GM12878 (cell line): ENCODE results near the gene PELI2. TPM values are rescaled to one million over a fixed set of nuclear protein-coding genes. Genes with fewer than 3 reads are reported as not detected.

Experiments used
- ATAC-seq: fragments of 200-7000 bp; cut with Tn5 transposase; 3 replicates; pipeline ENCODE4 v1.9.1; 2020; ENCODE audit warnings: mild to moderate bottlenecking, moderate library complexity
- BruUV-seq: library from RNA; stranded (reverse); fragments of 400-500 nt; replicated peaks from 2 replicates; lab custom pipeline; 2021; lab: Mats Ljungman, UMichigan
- CTCF ChIA-PET: fragments of 300-600 bp; sonication (Branson Sonifier 250); formaldehyde crosslinking; extraction: SDS; loops from one replicate; lab custom pipeline; 2021; ENCODE audit warnings: inconsistent platforms; lab: Yijun Ruan, JAX
- POLR2A ChIA-PET: fragments of 350-600 bp; formaldehyde crosslinking; extraction: SDS; loops from one replicate; lab custom pipeline; 2021; ENCODE audit warnings: inconsistent platforms; lab: Charles Lee
- RAD21 ChIA-PET: fragments of 300-600 bp; sonication (Branson Sonifier 250); formaldehyde crosslinking; loops from one replicate; lab custom pipeline; 2023; ENCODE audit warnings: antibody characterized with exemption; ENCODE audit not compliant: unreplicated experiment; lab: Charles Lee
- SMC1A ChIA-PET: fragments of 300-600 bp; sonication (Branson Sonifier 250); formaldehyde crosslinking; loops from one replicate; lab custom pipeline; 2023; ENCODE audit not compliant: unreplicated experiment, uncharacterized antibody; lab: Charles Lee
- DNase-seq: peaks from one replicate; pipeline ENCODE4 v3.0.0-alpha.2; 2011; ENCODE audit warnings: low read depth, low spot score
- FAIRE-seq: peaks from 3 replicates; lab custom pipeline; 2011; peaks lifted over from hg19 to GRCh38; lab: Jason Lieb, UNC
- H2AFZ ChIP-seq: 2 replicates; pipeline ENCODE4 v1.6.0; 2011; ENCODE audit warnings: low read depth, low read length, control low read depth; ENCODE audit not compliant: control insufficient read depth
- H3K27ac ChIP-seq: 2 replicates; pipeline ENCODE4 v1.5.1; 2011; ENCODE audit warnings: control low read depth; ENCODE audit not compliant: control insufficient read depth, insufficient read depth
- H3K27me3 ChIP-seq, 2 experiments: replicated peaks in 1 of 2; 2 replicates each; pipeline versions ENCODE4 v1.6.0 to v1.6.1; 2011; ENCODE audit warnings: low read length in 1 of 2; ENCODE audit not compliant: control insufficient read depth in 2 of 2, insufficient read depth in 2 of 2
- H3K36me3 ChIP-seq, 2 experiments: 2 replicates each; pipeline ENCODE4 v1.5.1; 2011; ENCODE audit warnings: low read length in 1 of 2; ENCODE audit not compliant: control insufficient read depth in 2 of 2, insufficient read depth in 2 of 2
- H3K4me1 ChIP-seq: 2 replicates; pipeline ENCODE4 v1.6.1; 2011; ENCODE audit warnings: mild to moderate bottlenecking, low read length, moderate library complexity, mixed read lengths; ENCODE audit not compliant: control insufficient read depth, insufficient read depth
- H3K4me2 ChIP-seq: 2 replicates; pipeline ENCODE4 v1.6.0; 2011; ENCODE audit warnings: control low read depth; ENCODE audit not compliant: control insufficient read depth, insufficient read depth
- H3K4me3 ChIP-seq: fragments of 200-600 bp; sonication (generic); 2 replicates; pipeline ENCODE4 v1.5.1; 2016
- H3K79me2 ChIP-seq: 2 replicates; pipeline ENCODE4 v1.6.0; 2011; ENCODE audit warnings: low read length; ENCODE audit not compliant: control insufficient read depth, insufficient read depth
- H3K9ac ChIP-seq: 2 replicates; pipeline ENCODE4 v1.8.0; 2011; ENCODE audit warnings: low read length, control low read depth, mixed read lengths; ENCODE audit not compliant: control insufficient read depth, insufficient read depth
- H3K9me3 ChIP-seq: replicated peaks from 3 replicates; pipeline ENCODE4 v1.5.1; 2011; ENCODE audit warnings: mild to moderate bottlenecking, low read length; ENCODE audit not compliant: control insufficient read depth, insufficient read depth
- H4K20me1 ChIP-seq: 2 replicates; pipeline ENCODE4 v1.6.0; 2011; ENCODE audit not compliant: control insufficient read depth, insufficient read depth
- BHLHE40 ChIP-seq, 2 experiments: fragments of 450-650 bp in 1 of 2; IDR thresholded peaks; 2 replicates each; pipeline ENCODE4 v1.6.1; 2011 to 2017; ENCODE audit warnings: low read depth in 2 of 2, borderline replicate concordance in 1 of 2, improper control_type of control experiment in 1 of 2, low read length in 1 of 2, mild to moderate bottlenecking in 1 of 2
- CBX3 ChIP-seq: fragments of 200-600 bp; sonication (generic); IDR thresholded peaks from 2 replicates; pipeline ENCODE4 v1.6.1; 2016; ENCODE audit warnings: low read depth, borderline replicate concordance
- IKZF2 ChIP-seq, 2 experiments: fragments of 450-650 bp; IDR thresholded peaks; 2 replicates each; pipeline ENCODE4 v1.6.1; 2017; ENCODE audit warnings: mild to moderate bottlenecking in 2 of 2, moderate library complexity in 2 of 2
- LARP7 ChIP-seq: fragments of 450-650 bp; IDR thresholded peaks from 2 replicates; pipeline ENCODE4 v1.6.1; 2017; ENCODE audit warnings: mild to moderate bottlenecking
- NR2C1 ChIP-seq: fragments of 450-650 bp; IDR thresholded peaks from 2 replicates; pipeline ENCODE4 v1.6.1; 2017; ENCODE audit warnings: antibody characterized with exemption, mild to moderate bottlenecking, moderate library complexity
- RAD51 ChIP-seq: fragments of 450-650 bp; IDR thresholded peaks from 2 replicates; pipeline ENCODE4 v1.6.1; 2016; ENCODE audit warnings: moderate library complexity, mild to moderate bottlenecking, inconsistent platforms
- SMAD1 ChIP-seq: fragments of 450-650 bp; IDR thresholded peaks from 2 replicates; pipeline ENCODE4 v1.6.1; 2018; ENCODE audit warnings: mild to moderate bottlenecking, low read depth; ENCODE audit not compliant: partially characterized antibody
- SREBF1 ChIP-seq: IDR thresholded peaks from 2 replicates; pipeline ENCODE4 v1.6.1; 2012; ENCODE audit warnings: mild to moderate bottlenecking, low read length
- SREBF2 ChIP-seq: IDR thresholded peaks from 2 replicates; pipeline ENCODE4 v1.6.1; 2012; ENCODE audit warnings: mild to moderate bottlenecking, low read length
- TARDBP ChIP-seq: IDR thresholded peaks from 2 replicates; pipeline ENCODE4 v1.6.1; 2016; ENCODE audit warnings: borderline replicate concordance
- YBX1 ChIP-seq: fragments of 450-650 bp; IDR thresholded peaks from 2 replicates; pipeline ENCODE4 v1.6.1; 2016; ENCODE audit warnings: antibody characterized with exemption
- WGBS: methylation state at CpG from one replicate; pipeline ENCODE4 v1.1.6; 2016; ENCODE audit warnings: low lambda C conversion rate; ENCODE audit not compliant: insufficient replicate concordance, insufficient coverage; ENCODE audit errors: missing lambda C conversion rate; 5-methylcytosine and 5-hydroxymethylcytosine counted together
- in situ Hi-C: fragments of 300-500 bp; cut with MboI; formaldehyde crosslinking; loops from 9 replicates; pipeline ENCODE4 v1.14.3; 2018; ENCODE audit warnings: mixed read lengths
- intact Hi-C: fragments of 100-400 bp; cut with micrococcal nuclease; formaldehyde crosslinking; loops from one replicate; pipeline ENCODE4 v1.14.2; 2022; ENCODE audit not compliant: unreplicated experiment
- polyA plus RNA-seq, 11 experiments: library from polyadenylated mRNA; depleted of rRNA in 4 of 11; unstranded in 6 of 11; stranded (reverse) in 5 of 11; fragments of >200 nt; fragmentation: Nextera tagmentation in 4 of 11; fragmentation: Illumina TruSeq in 1 of 11; extraction: Ambion mirVana in 4 of 11; extraction: Trizol in 1 of 11; gene quantifications; 1 replicate in 1 of 11; 2 replicates in 10 of 11; pipeline versions ENCODE4 v1.2.1 to v1.2.3, GENCODE V29; 2011 to 2016; ENCODE audit warnings: inconsistent platforms in 2 of 11, missing spikeins in 2 of 11, low read depth in 1 of 11
- total RNA-seq, 4 experiments: library from RNA; depleted of rRNA in 3 of 4; stranded (reverse); fragments of >200 nt in 3 of 4; fragmentation: Illumina TruSeq in 1 of 4; extraction: Trizol in 1 of 4; gene quantifications; 2 replicates each; pipeline versions ENCODE4 v1.2.1 to v1.2.3, GENCODE V29; 2013 to 2021
- TF ChIP-seq, protein P1 (sequence below): IDR thresholded peaks from 2 replicates; pipeline ENCODE4 v1.6.1; 2011; ENCODE audit warnings: borderline replicate concordance, low read depth, mild to moderate bottlenecking, moderate library complexity, low read length; ENCODE audit not compliant: insufficient read depth, poor library complexity, severe bottlenecking
- TF ChIP-seq, protein P2 (sequence below): fragments of 450-650 bp; formaldehyde crosslinking; IDR thresholded peaks from 2 replicates; pipeline ENCODE4 v1.4.0; 2022; ENCODE audit warnings: mild to moderate bottlenecking, moderate library complexity
- TF ChIP-seq, protein P3 (sequence below): IDR thresholded peaks from 2 replicates; pipeline ENCODE4 v1.6.1; 2012; ENCODE audit warnings: low read depth, low read length, improper control_type of control experiment

Gene PELI2
- total and polyA plus RNA-seq, 10 of the 15 experiments (the other 5 are each of a cell fraction or from before 2014, with no cell fraction given) = under 0.01 to 0.10 (median 0.01) TPM; not detected in 3

DNA sequence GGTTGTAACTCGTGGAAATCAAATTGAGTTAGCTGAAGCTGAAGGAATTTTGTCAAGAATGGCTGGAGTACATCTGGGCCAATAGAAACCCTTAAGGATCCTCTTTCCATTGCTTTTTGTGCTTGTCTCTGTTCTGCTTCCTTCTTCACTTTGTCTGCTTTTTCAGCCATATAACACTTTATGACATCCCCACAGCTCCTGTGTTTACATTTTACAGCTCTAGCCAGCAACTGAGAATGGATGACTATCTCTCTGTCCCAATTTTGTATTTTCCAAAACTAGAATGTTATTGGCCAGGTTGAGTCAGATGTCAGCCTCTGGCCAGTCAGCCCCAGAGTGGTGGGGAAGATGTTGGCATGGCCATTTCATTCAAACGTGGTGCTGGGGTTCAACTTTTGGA, 57.6 kb downstream of the PELI2 start:
- Histone ChIP-seq H3K79me2 (no peaks in the 10 kb centered on the region), H3K9me3 (no peaks in the 10 kb centered on the region), H3K4me1 (no peaks in the 10 kb centered on the region), H3K4me3 (no peak overlapping the region), H3K27me3 (no peaks in the 10 kb centered on the region; a peak in 2 of 4 replicates)
- in situ Hi-C loops (no loop called here), intact Hi-C loops (no loop called here)
- ATAC-seq = no peak
- RAD21 ChIA-PET = no interaction called here
- TF ChIP-seq IKZF2 (IDR thresholded peaks at IDR 0.05) (no peak), SMAD1 (no peak), RAD51 (no peak), SREBF1 (no peak)
- TF ChIP-seq, protein P1, sequence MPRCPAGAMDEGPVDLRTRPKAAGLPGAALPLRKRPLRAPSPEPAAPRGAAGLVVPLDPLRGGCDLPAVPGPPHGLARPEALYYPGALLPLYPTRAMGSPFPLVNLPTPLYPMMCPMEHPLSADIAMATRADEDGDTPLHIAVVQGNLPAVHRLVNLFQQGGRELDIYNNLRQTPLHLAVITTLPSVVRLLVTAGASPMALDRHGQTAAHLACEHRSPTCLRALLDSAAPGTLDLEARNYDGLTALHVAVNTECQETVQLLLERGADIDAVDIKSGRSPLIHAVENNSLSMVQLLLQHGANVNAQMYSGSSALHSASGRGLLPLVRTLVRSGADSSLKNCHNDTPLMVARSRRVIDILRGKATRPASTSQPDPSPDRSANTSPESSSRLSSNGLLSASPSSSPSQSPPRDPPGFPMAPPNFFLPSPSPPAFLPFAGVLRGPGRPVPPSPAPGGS = no peak
- TF ChIP-seq, all 136 proteins: peak for 0
- H2AFZ ChIP-seq = no peak overlapping the region
- 0% methylated on average over 2 of the region's 2 CpGs for WGBS
- no peak for DNase-seq
- no TSS peak for BruUV-seq
- FAIRE-seq = no peak
- H3K27ac ChIP-seq = no peak overlapping the region
- no peak overlapping the region for H3K9ac ChIP-seq
- H4K20me1 ChIP-seq = no peaks in the 10 kb centered on the region
- CTCF ChIA-PET = no interaction called here
- no peak overlapping the region for H3K4me2 ChIP-seq
- POLR2A ChIA-PET = no interaction called here
- no peaks in the 10 kb centered on the region for H3K36me3 ChIP-seq
- SMC1A ChIA-PET = no interaction called here

DNA sequence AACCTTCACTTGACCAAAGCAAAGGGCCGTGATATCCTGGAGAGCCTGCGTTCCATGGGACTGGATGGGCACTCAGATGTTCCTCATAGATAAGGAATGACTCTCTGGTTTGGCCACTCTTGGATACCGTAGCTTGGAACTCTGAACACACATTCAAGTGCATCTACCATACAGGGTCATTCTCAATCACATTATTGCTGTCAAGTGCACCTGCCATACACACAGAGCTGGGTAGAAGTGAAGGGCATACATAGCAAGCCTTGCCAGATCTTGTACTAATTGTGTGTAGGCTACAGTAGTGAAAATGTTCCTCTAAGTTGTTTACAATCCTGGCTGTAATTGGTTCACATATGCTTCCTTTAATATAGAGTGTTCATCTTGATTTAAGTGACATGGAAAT, 58.3 kb downstream of the PELI2 start:
- ChIA-PET POLR2A (no interaction called here), RAD21 (no interaction called here), CTCF (no interaction called here), SMC1A (no interaction called here)
- Histone ChIP-seq H3K36me3 (no peaks in the 10 kb centered on the region), H3K9ac (no peak overlapping the region), H3K27me3 (no peaks in the 10 kb centered on the region; a peak in 2 of 4 replicates), H3K4me1 (no peaks in the 10 kb centered on the region), H3K4me3 (no peak overlapping the region), H3K79me2 (no peaks in the 10 kb centered on the region), H3K4me2 (no peak overlapping the region), H2AFZ (no peak overlapping the region), H3K27ac (no peak overlapping the region), H4K20me1 (no peaks in the 10 kb centered on the region), H3K9me3 (no peaks in the 10 kb centered on the region)
- DNase-seq (no peak), FAIRE-seq (no peak), ATAC-seq (no peak)
- 20% methylated on average over 3 of the region's 3 CpGs for WGBS
- no TSS peak for BruUV-seq
- intact Hi-C loops (no loop called here), in situ Hi-C loops (no loop called here)
- TF ChIP-seq YBX1 = no peak
- TF ChIP-seq, protein P2, sequence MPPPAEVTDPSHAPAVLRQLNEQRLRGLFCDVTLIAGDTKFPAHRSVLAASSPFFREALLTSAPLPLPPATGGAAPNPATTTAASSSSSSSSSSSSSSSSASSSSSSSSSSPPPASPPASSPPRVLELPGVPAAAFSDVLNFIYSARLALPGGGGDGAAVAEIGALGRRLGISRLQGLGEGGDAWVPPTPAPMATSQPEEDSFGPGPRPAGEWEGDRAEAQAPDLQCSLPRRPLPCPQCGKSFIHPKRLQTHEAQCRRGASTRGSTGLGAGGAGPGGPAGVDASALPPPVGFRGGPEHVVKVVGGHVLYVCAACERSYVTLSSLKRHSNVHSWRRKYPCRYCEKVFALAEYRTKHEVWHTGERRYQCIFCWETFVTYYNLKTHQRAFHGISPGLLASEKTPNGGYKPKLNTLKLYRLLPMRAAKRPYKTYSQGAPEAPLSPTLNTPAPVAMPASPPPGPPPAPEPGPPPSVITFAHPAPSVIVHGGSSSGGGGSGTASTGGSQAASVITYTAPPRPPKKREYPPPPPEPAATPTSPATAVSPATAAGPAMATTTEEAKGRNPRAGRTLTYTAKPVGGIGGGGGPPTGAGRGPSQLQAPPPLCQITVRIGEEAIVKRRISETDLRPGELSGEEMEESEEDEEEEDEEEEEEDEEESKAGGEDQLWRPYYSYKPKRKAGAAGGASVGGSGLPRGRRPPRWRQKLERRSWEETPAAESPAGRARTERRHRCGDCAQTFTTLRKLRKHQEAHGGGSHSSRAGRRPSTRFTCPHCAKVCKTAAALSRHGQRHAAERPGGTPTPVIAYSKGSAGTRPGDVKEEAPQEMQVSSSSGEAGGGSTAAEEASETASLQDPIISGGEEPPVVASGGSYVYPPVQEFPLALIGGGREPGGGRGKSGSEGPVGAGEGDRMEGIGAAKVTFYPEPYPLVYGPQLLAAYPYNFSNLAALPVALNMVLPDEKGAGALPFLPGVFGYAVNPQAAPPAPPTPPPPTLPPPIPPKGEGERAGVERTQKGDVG (CRISPR knock-in tag) = no peak
- TF ChIP-seq BHLHE40 (IDR thresholded peaks at IDR 0.05; ENCODE audit: borderline replicate concordance in 1 of 2, low read depth in 2 of 2, low read length in 1 of 2) = no peak
- TF ChIP-seq SREBF2 = no peak
- TF ChIP-seq TARDBP = no peak
- TF ChIP-seq, protein P3, sequence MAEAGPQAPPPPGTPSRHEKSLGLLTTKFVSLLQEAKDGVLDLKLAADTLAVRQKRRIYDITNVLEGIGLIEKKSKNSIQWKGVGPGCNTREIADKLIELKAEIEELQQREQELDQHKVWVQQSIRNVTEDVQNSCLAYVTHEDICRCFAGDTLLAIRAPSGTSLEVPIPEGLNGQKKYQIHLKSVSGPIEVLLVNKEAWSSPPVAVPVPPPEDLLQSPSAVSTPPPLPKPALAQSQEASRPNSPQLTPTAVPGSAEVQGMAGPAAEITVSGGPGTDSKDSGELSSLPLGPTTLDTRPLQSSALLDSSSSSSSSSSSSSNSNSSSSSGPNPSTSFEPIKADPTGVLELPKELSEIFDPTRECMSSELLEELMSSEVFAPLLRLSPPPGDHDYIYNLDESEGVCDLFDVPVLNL = no peak
- TF ChIP-seq NR2C1 = no peak
- TF ChIP-seq LARP7 = no peak
- TF ChIP-seq CBX3 = no peak
